ENCODE measurements around the gene DYRK2. TPM values are rescaled to one million over a fixed set of nuclear protein-coding genes. Genes with fewer than 3 reads are reported as not detected.

DYRK2 gene
- total RNA-seq, 1 experiment from 2014 or later, result 20.6 TPM

DNA sequence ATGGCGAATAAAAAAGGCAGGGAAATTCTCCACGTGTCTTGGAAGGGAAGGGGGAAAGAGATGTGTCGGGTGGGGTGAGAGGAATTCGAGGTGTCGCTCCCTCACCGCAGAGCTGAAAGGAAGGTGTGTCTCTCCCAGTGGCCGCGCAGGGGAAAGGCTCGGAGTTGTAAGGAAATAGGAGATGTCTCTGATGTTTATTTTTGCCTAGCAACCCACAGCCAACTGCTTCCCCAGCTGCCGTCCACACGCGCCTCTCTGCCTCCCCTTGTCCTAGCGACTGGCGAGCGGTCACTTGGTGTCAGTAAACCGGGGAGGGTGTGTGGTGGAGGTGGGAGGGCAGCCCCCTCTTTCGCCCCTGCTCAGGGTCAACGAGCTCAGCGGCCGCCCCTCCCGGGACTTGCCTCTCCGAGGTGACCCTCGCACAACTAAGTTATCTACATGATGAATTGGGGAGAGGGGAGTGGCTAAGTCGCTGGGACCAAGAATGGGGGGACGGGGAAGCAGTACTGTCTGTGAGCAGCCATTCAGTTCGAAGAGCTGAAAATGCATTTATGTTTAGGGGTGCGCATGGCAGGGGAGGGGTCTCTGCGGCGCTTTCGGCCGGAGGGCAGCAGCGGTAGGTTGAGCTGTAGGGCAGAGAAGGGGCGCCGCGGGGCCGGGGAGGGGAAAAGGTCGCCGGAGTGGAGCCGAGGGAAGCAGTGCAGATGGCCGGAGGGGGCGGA, 585 bp upstream of the DYRK2 start:
- peak; percentile 32 for TF ChIP-seq CTCF (conservative IDR thresholded peaks at IDR 0.05; ENCODE audit: low read depth, low read length)
- TF ChIP-seq EZH2 (IDR thresholded peaks at IDR 0.05; ENCODE audit: low read length, unreplicated experiment), result no peak
- TF ChIP-seq EZH2phosphoT487 (IDR thresholded peaks at IDR 0.05; ENCODE audit: borderline replicate concordance, low read length), result no peak
- Histone ChIP-seq H3K36me3 (ENCODE audit: low read depth, low read length) (no peaks in the 10 kb centered on the region), H2AFZ (ENCODE audit: low read length) (peak overlapping the region; percentile 91), H3K79me2 (ENCODE audit: low read length) (peaks cover 38% of the 10 kb centered on the region), H3K9ac (ENCODE audit: low read length) (peak overlapping the region; percentile 49), H3K27ac (ENCODE audit: low read length) (peak overlapping the region; percentile 10; the same call in 1 of the 2 replicates), H3K4me1 (ENCODE audit: insufficient read depth, low read length) (peaks cover 22% of the 10 kb centered on the region), H3K9me2 (replicated peaks; ENCODE audit: low read length) (no peaks in the 10 kb centered on the region), H3K4me3 (ENCODE audit: low read length) (peak overlapping the region; percentile 78), H3K27me3 (ENCODE audit: low read length) (no peaks in the 10 kb centered on the region), H3K9me3 (ENCODE audit: low read length) (no peaks in the 10 kb centered on the region), H4K20me1 (ENCODE audit: low read length) (peaks cover 15% of the 10 kb centered on the region), H3F3A (ENCODE audit: low read length, unreplicated experiment) (no peaks in the 10 kb centered on the region), H3K4me2 (ENCODE audit: low read length) (peak overlapping the region; percentile 85)
- intact Hi-C loops (cut with micrococcal nuclease), result loop anchor here (1.0 to 5.0 kb wide), 4 partner anchors 56 to 293 kb away; no protein-coding TSS in a partner anchor
- BruUV-seq (replicated peaks), result no TSS peak
- POLR2A ChIA-PET (ENCODE audit: unreplicated experiment), result interaction anchor here (0.5 to 0.6 kb wide), 4 partner anchors 194 to 294 kb away, joined by 3 read pairs; no protein-coding TSS in a partner anchor
- ATAC-seq, result peak; percentile 71
- CTCF ChIA-PET, result interaction anchor here (0.6 to 1.1 kb wide), 3 partner anchors 276 to 295 kb away, joined by 3 to 4 read pairs (median 4); no protein-coding TSS in a partner anchor
- peak; percentile 85 for DNase-seq

GRCh38 chr12:67649261-67649569, 670 bp downstream of the DYRK2 start:
- ChIA-PET POLR2A (ENCODE audit: unreplicated experiment) (interaction anchor here (0.6 kb wide), 2 partner anchors 56 to 215 kb away, joined by 3 to 5 read pairs; no protein-coding TSS in a partner anchor), CTCF (interaction anchor here (1.1 kb wide), 1 partner anchor 294 kb away, joined by 4 read pairs; no protein-coding TSS in a partner anchor)
- Histone ChIP-seq H3K79me2 (ENCODE audit: low read length) (peaks cover 51% of the 10 kb centered on the region), H3K9me3 (ENCODE audit: low read length) (no peaks in the 10 kb centered on the region), H3K27me3 (ENCODE audit: low read length) (no peaks in the 10 kb centered on the region), H3K4me1 (ENCODE audit: insufficient read depth, low read length) (peaks cover 22% of the 10 kb centered on the region), H3K4me2 (ENCODE audit: low read length) (peak overlapping the region; percentile 92), H4K20me1 (ENCODE audit: low read length) (peaks cover 21% of the 10 kb centered on the region), H3K9ac (ENCODE audit: low read length) (peak overlapping the region; percentile 88), H3K4me3 (ENCODE audit: low read length) (peak overlapping the region; percentile 96), H3F3A (ENCODE audit: low read length, unreplicated experiment) (no peaks in the 10 kb centered on the region), H3K9me2 (replicated peaks; ENCODE audit: low read length) (no peaks in the 10 kb centered on the region), H3K36me3 (ENCODE audit: low read depth, low read length) (no peaks in the 10 kb centered on the region), H2AFZ (ENCODE audit: low read length) (peak overlapping the region; percentile 69), H3K27ac (ENCODE audit: low read length) (peak overlapping the region; percentile 8; the same call in 1 of the 2 replicates)
- intact Hi-C loops (cut with micrococcal nuclease), result loop anchor here (2.0 to 5.0 kb wide), 2 partner anchors 57 to 206 kb away; no protein-coding TSS in a partner anchor
- DNase-seq (no peak), ATAC-seq (peak; percentile 6)
- no peak for TF ChIP-seq EZH2 (IDR thresholded peaks at IDR 0.05; ENCODE audit: low read length, unreplicated experiment)
- no peak for TF ChIP-seq EZH2phosphoT487 (IDR thresholded peaks at IDR 0.05; ENCODE audit: borderline replicate concordance, low read length)
- no peak for TF ChIP-seq CTCF (conservative IDR thresholded peaks at IDR 0.05; ENCODE audit: low read depth, low read length)
- no TSS peak for BruUV-seq (replicated peaks)
